COR-L47 (cell line): Measurements from ENCODE around the gene DYNC1I2.
A peak's percentile ranks its signal among the peaks of the same experiment; 100 is the strongest.

Source experiments
- DNase-seq: peaks from one replicate; lab custom pipeline; 2025; lab: John Stamatoyannopoulos, UW

Gene DYNC1I2

GRCh38 chr2:171687287-171688128, at the start of gene DYNC1I2:
Gene DYNC1I2 (plus strand): TSS chr2:171687469. CDS start chr2:171690156, 2,687 bp downstream.
- peak; percentile 92 for DNase-seq

GRCh38 chr2:171651667-171652415, 35.4 kb upstream of the DYNC1I2 start:
- no peak for DNase-seq

GRCh38 chr2:171652416-171652785, 34.9 kb upstream of the DYNC1I2 start:
- DNase-seq = no peak

- DNase-seq = no peak
Measured at GRCh38 chr2:171655586-171655985, 31.7 kb upstream of the DYNC1I2 start.

GRCh38 chr2:171667041-171667440, 20.2 kb upstream of the DYNC1I2 start:
- DNase-seq = no peak

GRCh38 chr2:171668183-171668582, 19.1 kb upstream of the DYNC1I2 start:
- no peak for DNase-seq

GRCh38 chr2:171669121-171669520, 18.1 kb upstream of the DYNC1I2 start:
- DNase-seq = no peak

GRCh38 chr2:171670655-171671054, 16.6 kb upstream of the DYNC1I2 start:
- DNase-seq = no peak

GRCh38 chr2:171671867-171672266, 15.4 kb upstream of the DYNC1I2 start:
- no peak for DNase-seq

- no peak for DNase-seq
Measured at GRCh38 chr2:171673905-171674304, 13.4 kb upstream of the DYNC1I2 start.

GRCh38 chr2:171675810-171676345, 11.4 kb upstream of the DYNC1I2 start:
- peak; percentile 7 for DNase-seq

GRCh38 chr2:171678619-171679018, 8.7 kb upstream of the DYNC1I2 start:
- DNase-seq = no peak

- no peak for DNase-seq
Measured at GRCh38 chr2:171688129-171688465, 828 bp downstream of the DYNC1I2 start.

- DNase-seq = no peak
Measured at GRCh38 chr2:171692331-171692730, 5.1 kb downstream of the DYNC1I2 start.

- DNase-seq = no peak
Measured at GRCh38 chr2:171702781-171703556, 15.7 kb downstream of the DYNC1I2 start.

GRCh38 chr2:171703574-171704347, 16.5 kb downstream of the DYNC1I2 start:
- peak; percentile 27 for DNase-seq

- DNase-seq = no peak
Measured at GRCh38 chr2:171706152-171706803, 19.0 kb downstream of the DYNC1I2 start.

GRCh38 chr2:171707752-171708151, 20.5 kb downstream of the DYNC1I2 start:
- DNase-seq = no peak

- no peak for DNase-seq
Measured at GRCh38 chr2:171709011-171709685, 21.9 kb downstream of the DYNC1I2 start.

GRCh38 chr2:171711351-171711750, 24.1 kb downstream of the DYNC1I2 start:
- DNase-seq = no peak
